Measurements from ENCODE around the gene FBXL16. TPM values are rescaled to one million over a fixed set of nuclear protein-coding genes. Genes with fewer than 3 reads are reported as not detected.

The FBXL16 gene
- total RNA-seq, 4 donors from 2014 or later: 0.48 to 0.75 (median 0.56) TPM; not detected in 1

GRCh38 chr16:698911-699671 lies 6.5 kb downstream of the FBXL16 start:
- DNase-seq (ENCODE audit: low spot score) (no peak), ATAC-seq (ENCODE audit: low FRiP score) (no peak)
- TF ChIP-seq, protein P1, sequence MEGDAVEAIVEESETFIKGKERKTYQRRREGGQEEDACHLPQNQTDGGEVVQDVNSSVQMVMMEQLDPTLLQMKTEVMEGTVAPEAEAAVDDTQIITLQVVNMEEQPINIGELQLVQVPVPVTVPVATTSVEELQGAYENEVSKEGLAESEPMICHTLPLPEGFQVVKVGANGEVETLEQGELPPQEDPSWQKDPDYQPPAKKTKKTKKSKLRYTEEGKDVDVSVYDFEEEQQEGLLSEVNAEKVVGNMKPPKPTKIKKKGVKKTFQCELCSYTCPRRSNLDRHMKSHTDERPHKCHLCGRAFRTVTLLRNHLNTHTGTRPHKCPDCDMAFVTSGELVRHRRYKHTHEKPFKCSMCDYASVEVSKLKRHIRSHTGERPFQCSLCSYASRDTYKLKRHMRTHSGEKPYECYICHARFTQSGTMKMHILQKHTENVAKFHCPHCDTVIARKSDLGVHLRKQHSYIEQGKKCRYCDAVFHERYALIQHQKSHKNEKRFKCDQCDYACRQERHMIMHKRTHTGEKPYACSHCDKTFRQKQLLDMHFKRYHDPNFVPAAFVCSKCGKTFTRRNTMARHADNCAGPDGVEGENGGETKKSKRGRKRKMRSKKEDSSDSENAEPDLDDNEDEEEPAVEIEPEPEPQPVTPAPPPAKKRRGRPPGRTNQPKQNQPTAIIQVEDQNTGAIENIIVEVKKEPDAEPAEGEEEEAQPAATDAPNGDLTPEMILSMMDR (IDR thresholded peaks at IDR 0.05): no peak

DNA sequence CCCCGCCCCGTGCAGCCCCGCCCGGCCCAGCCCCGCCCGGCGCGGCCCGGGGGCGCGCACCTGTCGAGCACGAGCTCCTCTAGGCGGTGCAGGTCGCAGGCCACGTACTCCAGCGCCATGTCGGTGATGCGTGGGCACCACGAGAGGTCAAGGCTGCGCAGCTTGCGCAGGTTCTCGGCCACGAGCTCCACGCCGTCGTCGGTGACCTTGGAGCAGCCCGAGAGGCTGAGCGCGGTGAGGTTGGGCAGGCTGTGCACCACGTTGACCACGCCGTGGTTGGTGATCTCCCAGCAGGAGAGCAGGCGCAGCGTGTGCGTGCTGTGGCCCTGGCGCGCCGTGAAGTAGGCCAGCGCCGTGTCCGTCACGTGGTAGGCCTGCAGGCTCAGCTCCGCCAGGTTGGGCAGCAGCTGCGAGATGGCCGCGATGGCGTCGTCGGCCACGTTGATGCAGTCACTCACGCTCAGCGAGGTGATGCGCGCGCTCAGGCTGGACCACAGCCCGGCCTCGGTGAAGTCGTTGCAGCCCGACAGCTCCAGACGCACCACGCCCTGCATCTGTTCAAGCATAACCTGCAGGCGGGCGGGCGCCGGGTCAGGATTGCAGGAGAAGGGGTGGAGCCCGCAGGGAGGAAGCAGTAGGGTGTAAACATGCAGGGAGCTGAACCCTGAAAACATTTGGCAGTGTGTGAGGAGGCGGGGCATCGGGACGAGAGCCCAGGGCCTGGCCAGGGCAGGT lies 10.1 kb downstream of the FBXL16 start:
- ATAC-seq (ENCODE audit: low FRiP score) (peak; percentile 46), DNase-seq (ENCODE audit: low spot score) (no peak)
- TF ChIP-seq, protein P1 (IDR thresholded peaks at IDR 0.05): no peak

DNA sequence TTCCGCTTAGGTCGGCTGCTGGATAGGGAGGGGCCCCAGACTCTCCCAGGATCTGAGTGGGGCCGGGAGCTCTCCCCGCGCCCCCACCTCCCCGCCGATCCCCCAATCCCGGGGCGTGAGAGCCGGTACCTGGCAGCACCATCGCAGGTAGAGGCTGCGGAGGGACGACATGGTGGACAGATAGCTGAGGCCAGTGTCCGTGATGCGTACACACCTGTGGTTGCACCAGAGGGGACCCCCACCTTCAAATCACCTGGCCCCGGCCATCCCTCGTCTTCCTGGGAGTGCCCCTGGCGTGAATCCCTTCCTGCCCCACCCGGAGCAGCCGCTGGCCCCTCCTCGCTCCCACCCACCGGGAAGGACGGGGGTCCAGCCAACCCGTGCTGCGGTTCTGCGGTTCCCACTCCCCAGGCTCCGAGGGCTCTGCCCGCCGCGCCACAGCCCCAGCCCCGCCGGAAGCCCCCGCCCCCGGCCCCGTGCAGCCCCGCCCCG lies 10.7 kb downstream of the FBXL16 start:
- no peak for ATAC-seq (ENCODE audit: low FRiP score)
- no peak for DNase-seq (ENCODE audit: low spot score)
- TF ChIP-seq, protein P1 (IDR thresholded peaks at IDR 0.05): no peak

GRCh38 chr16:694187-694862 lies 11.3 kb downstream of the FBXL16 start:
- ATAC-seq (ENCODE audit: low FRiP score) (no peak), DNase-seq (ENCODE audit: low spot score) (no peak)
- TF ChIP-seq, protein P1 (IDR thresholded peaks at IDR 0.05): no peak

GRCh38 chr16:693766-694165 lies 11.8 kb downstream of the FBXL16 start:
- ATAC-seq (ENCODE audit: low FRiP score) (no peak), DNase-seq (ENCODE audit: low spot score) (no peak)
- TF ChIP-seq, protein P1 (IDR thresholded peaks at IDR 0.05): no peak

DNA sequence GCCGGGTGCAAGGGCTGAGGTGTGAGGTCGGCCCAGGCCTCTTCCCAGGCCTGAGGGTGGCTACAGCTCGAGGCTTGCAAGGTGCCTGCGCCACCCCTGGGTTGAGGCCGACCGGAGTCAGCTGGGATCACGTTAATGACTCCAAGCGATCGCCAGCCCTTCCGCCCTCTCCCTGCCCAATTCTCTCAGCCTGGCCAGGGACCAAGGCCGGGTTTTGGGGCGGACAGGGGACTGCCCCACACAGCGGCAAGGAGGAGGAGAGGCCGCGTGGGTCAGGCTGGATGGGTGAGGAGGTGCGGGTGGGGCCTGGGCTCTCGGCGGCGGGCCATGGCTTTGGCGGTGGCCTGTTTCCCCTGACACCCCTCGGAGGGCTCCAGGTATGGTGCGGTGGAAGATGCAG lies 12.2 kb downstream of the FBXL16 start:
- TF ChIP-seq, protein P1 (IDR thresholded peaks at IDR 0.05): no peak
- no peak for ATAC-seq (ENCODE audit: low FRiP score)
- no peak for DNase-seq (ENCODE audit: low spot score)
